ENCODE results near the gene PPHLN1. TPM values are rescaled to one million over a fixed set of nuclear protein-coding genes. Genes with fewer than 3 reads are reported as not detected.

Gene PPHLN1
- total RNA-seq, 4 donors from 2014 or later, result 42.0 to 74.3 (median 48.9) TPM

DNA sequence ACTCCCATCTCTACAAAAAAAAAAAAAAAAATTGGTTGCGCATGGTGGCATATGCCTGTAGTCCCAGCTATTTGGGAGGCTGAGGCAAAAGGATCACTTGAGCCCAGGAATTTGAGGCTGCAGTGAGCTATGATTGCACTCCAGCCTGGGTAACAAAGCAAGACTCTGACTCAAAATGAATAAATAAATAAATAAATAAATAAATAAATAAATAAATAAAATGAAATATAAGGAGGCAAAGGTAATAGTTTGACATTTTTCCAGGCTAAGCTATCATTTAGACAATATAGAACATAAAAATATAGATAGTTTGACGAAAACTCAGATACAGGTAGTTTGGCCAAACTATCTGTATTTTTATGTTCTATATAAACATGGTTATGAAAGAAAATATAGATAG, 40.5 kb upstream of the PPHLN1 start:
- 92% methylated on average over 2 of the region's 2 CpGs for WGBS
- no peaks in the 10 kb centered on the region for H3K9me3 ChIP-seq
- TF ChIP-seq EP300 (IDR thresholded peaks at IDR 0.05) (no peak), POLR2A (IDR thresholded peaks at IDR 0.05) (no peak), POLR2AphosphoS5 (IDR thresholded peaks at IDR 0.05) (no peak)
- TF ChIP-seq, protein P1, sequence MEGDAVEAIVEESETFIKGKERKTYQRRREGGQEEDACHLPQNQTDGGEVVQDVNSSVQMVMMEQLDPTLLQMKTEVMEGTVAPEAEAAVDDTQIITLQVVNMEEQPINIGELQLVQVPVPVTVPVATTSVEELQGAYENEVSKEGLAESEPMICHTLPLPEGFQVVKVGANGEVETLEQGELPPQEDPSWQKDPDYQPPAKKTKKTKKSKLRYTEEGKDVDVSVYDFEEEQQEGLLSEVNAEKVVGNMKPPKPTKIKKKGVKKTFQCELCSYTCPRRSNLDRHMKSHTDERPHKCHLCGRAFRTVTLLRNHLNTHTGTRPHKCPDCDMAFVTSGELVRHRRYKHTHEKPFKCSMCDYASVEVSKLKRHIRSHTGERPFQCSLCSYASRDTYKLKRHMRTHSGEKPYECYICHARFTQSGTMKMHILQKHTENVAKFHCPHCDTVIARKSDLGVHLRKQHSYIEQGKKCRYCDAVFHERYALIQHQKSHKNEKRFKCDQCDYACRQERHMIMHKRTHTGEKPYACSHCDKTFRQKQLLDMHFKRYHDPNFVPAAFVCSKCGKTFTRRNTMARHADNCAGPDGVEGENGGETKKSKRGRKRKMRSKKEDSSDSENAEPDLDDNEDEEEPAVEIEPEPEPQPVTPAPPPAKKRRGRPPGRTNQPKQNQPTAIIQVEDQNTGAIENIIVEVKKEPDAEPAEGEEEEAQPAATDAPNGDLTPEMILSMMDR (IDR thresholded peaks at IDR 0.05), result no peak

DNA sequence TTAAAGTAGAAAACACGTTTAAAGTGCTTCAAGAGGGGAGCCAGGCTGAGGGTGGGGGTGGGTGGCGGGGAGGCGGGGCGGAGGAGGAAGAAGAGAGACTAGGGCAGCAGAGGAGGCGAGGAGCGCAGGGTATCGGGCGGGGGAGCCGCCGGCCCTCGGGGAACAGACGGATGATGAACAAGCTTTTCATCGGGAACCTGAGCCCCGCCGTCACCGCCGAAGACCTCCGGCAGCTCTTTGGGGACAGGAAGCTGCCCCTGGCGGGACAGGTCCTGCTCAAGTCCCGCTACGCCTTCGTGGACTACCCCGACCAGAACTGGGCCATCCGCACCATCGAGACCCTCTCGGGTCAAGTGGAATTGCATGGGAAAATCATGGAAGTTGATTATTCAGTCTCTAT, 39.2 kb upstream of the PPHLN1 start:
- WGBS, result 89% methylated on average over 26 of the region's 26 CpGs
- no peak for TF ChIP-seq POLR2AphosphoS5 (IDR thresholded peaks at IDR 0.05)
- TF ChIP-seq, protein P1 (IDR thresholded peaks at IDR 0.05), result no peak
- no peaks in the 10 kb centered on the region for H3K4me1 ChIP-seq
- no peaks in the 10 kb centered on the region for H3K27me3 ChIP-seq
- no peak for DNase-seq (ENCODE audit: low spot score in 2 of 2)
- H3K27ac ChIP-seq, result no peak overlapping the region
- H3K9me3 ChIP-seq, result no peaks in the 10 kb centered on the region
- H3K4me3 ChIP-seq, result no peak overlapping the region
- no peaks in the 10 kb centered on the region for H3K36me3 ChIP-seq

More for the DNA sequence above, 40.5 kb upstream of the PPHLN1 start:
- no peaks in the 10 kb centered on the region for H3K36me3 ChIP-seq
- no peak overlapping the region for H3K4me3 ChIP-seq
- no peaks in the 10 kb centered on the region for H3K27me3 ChIP-seq
- no peak for DNase-seq (ENCODE audit: low spot score in 2 of 2)
- H3K4me1 ChIP-seq, result no peaks in the 10 kb centered on the region
- H3K27ac ChIP-seq, result no peak overlapping the region

DNA sequence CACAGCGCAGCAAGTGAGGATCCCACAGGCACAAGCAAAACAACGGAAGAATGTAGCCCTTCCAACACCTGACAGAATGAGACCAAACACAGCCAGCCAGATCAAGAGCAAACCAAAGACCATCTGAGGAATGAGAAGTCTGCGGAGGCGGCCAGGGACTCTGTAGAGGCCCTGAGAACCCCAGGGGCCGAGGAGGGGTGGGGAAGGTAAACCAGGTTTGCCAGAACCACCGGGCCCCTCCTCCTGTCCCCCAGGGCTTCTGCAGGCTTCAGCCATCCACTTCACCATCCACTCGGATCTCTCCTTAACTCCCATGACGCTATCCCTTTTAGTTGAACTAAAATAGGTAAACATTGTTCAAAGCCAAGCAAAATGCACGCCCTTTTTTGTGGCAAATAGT, 37.4 kb upstream of the PPHLN1 start:
- no peak overlapping the region for H3K4me3 ChIP-seq
- H3K4me1 ChIP-seq, result no peaks in the 10 kb centered on the region
- TF ChIP-seq, protein P1 (IDR thresholded peaks at IDR 0.05), result no peak
- TF ChIP-seq EP300 (IDR thresholded peaks at IDR 0.05) (no peak), POLR2A (IDR thresholded peaks at IDR 0.05) (no peak), POLR2AphosphoS5 (IDR thresholded peaks at IDR 0.05) (no peak)
- H3K27me3 ChIP-seq, result no peaks in the 10 kb centered on the region
- H3K36me3 ChIP-seq, result no peaks in the 10 kb centered on the region
- no peak for DNase-seq (ENCODE audit: low spot score in 2 of 2)
- no peak overlapping the region for H3K27ac ChIP-seq
- H3K9me3 ChIP-seq, result no peaks in the 10 kb centered on the region
- WGBS, result 81% methylated on average over 9 of the region's 9 CpGs

DNA sequence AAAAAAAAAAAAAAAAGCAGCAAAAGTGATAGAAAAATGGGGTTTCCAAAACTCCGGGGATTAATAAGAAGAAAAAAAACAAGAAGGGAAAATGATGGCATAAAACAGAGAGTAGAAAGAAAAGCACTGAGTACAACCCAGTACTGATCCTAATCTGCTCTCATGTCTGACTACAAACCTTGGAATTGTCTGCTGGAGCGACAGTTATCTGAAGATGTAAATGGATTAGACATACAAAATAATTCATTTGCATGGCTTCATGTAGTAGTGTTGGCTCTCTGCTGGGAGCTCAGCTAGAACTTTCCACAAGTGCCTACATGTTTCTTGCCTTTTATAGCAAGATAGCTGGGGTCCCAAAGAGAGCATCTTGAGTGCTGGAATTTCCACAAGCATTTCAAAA, 34.3 kb upstream of the PPHLN1 start:
- Histone ChIP-seq H3K4me1 (no peaks in the 10 kb centered on the region), H3K36me3 (no peaks in the 10 kb centered on the region), H3K9me3 (no peaks in the 10 kb centered on the region), H3K4me3 (no peak overlapping the region), H3K27me3 (no peaks in the 10 kb centered on the region), H3K27ac (no peak overlapping the region)
- TF ChIP-seq POLR2A (IDR thresholded peaks at IDR 0.05) (no peak), POLR2AphosphoS5 (IDR thresholded peaks at IDR 0.05) (no peak), EP300 (IDR thresholded peaks at IDR 0.05) (no peak)
- TF ChIP-seq, protein P1 (IDR thresholded peaks at IDR 0.05), result no peak
- WGBS, result 65% methylated on average over 2 of the region's 2 CpGs
- DNase-seq (ENCODE audit: low spot score in 2 of 2), result no peak

DNA sequence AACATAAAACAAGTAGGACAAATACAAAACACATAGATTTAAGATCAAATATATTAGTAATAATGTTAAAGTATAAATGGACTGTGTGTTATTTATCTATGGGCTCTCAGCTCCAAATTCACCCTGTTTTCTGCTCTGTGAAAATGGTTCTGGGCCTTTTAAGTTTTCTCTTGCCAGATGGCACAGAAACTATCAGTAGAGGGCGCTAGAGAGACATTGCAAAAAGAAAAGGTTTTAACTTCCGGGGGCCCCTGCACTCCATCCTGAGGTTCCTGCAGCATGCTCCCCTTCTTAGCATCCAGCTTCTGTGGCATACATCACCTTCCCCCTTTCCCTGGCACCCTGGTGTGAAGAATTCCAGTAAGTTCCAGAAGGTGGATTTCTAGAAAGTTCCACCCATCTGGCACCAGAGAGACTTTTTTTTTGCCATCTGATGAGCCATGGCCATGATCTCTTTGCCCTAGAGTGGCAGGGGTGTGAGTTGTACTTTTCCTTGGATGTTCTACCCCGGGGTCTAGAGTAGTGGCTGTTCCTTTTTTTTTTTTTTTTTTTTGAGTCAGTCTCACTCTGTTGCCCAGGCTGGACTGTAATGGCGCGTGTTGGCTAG, 29.4 kb upstream of the PPHLN1 start:
- H3K36me3 ChIP-seq, result no peaks in the 10 kb centered on the region
- TF ChIP-seq POLR2A (IDR thresholded peaks at IDR 0.05) (no peak), POLR2AphosphoS5 (IDR thresholded peaks at IDR 0.05) (no peak), EP300 (IDR thresholded peaks at IDR 0.05) (no peak)
- TF ChIP-seq, protein P1 (IDR thresholded peaks at IDR 0.05), result no peak
- H3K4me1 ChIP-seq, result no peaks in the 10 kb centered on the region
- no peak overlapping the region for H3K27ac ChIP-seq
- H3K27me3 ChIP-seq, result no peaks in the 10 kb centered on the region
- WGBS, result 90% methylated on average over 5 of the region's 5 CpGs
- H3K4me3 ChIP-seq, result no peak overlapping the region
- H3K9me3 ChIP-seq, result no peaks in the 10 kb centered on the region
- DNase-seq (ENCODE audit: low spot score in 2 of 2), result no peak
